GM21723 (cell line): ENCODE measurements around the gene PCGF3.
"Not testable (repeated sequence)": the region's sequence is repeated elsewhere in the genome, so short reads cannot be mapped to it uniquely, and the experiment has no call there.

Source experiments
- ATAC-seq: cut with Tn5 transposase; IDR thresholded peaks from one replicate; pipeline ENCODE4 v1.9.1; 2021; ENCODE audit warnings: mild to moderate bottlenecking, moderate library complexity; ENCODE audit not compliant: unreplicated experiment

PCGF3 gene

DNA sequence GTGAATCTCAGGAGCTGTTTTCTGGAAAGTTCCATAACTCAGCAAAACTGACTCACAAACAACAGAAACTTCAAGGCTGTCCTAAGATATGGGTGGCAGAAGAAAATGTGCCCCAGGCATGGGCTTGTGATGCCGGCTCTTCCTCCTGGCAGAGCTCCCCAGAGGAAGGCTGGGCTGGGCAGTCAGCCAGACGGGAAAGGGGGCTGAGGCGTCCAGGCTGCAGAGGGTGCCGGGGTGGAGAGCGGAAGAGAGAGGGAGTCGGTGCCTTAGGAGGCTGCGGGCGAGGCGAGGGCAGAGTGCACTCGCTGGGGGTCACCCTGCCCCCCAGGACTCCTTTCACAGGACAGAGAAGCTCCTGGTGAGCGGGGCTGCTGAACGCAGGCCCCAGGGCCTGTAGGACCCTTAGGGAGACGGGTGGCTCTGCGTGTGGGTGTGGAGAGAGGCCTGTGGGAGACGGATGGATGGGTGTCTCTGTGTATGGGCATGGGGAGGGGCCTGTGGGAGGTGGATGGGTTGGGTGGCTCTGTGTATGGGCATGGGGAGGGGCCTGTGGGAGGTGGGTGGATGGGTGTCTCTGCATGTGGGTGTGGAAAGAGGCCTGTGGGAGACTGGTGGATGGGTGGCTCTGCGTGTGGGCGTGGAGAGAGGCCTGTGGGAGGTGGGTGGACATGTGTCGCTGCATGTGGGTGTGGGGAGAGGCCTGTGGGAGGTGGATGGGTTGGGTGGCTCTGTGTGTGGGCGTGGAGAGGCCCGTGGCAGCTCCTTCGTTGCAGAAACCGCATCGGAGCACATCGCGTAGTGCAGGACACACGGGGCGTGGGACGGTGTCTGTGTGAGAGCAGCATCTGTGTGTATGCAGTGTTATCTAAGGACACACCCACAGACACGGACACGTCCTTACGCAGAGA, 15.9 kb downstream of the PCGF3 start:
- no peak for ATAC-seq

DNA sequence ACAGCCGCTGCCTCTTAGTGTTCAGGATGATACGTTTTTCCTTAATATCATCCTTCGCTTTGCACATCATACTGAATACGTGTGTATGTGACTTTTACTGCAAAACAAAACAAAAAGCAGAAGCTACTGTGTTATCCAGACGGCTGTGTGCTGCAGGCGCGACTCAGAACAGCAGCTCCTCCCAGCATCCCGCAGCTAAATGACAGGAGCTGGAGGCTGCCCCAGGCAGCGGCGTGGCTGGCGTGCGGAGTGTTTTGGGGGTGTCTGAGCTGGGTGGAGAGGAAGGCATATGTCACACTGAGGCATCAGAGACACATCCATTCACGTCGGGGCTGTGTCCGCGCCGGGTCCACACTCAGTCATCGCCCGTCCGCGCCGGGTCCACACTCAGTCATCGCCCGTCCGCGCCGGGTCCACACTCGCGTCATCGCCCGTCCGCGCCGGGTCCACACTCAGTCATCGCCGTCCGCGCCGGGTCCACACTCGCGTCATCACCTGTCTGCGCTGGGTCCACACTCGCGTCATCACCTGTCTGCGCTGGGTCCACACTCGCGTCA, 16.6 kb downstream of the PCGF3 start:
- ATAC-seq: no peak

DNA sequence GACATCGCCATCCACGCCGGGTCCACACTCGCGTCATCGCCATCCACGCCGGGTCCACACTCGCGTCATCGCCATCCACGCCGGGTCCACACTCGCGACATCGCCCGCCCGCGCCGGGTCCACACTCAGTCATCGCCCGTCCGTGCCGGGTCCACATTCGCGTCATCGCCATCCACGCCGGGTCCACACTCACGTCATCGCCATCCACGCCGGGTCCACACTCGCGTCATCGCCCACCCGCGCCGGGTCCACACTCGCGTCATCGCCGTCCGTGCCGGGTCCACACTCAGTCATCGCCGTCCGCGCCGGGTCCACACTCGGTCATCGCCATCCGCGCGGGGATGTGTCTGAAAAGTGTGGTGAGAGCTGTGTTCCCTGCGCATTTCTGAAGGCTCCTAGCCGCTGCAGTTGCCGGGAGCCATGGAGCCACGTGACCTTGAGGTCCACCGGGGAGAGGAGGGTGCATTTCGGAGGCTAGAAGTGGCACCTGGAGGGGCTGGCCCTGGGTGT, 17.3 kb downstream of the PCGF3 start:
- no peak for ATAC-seq

DNA sequence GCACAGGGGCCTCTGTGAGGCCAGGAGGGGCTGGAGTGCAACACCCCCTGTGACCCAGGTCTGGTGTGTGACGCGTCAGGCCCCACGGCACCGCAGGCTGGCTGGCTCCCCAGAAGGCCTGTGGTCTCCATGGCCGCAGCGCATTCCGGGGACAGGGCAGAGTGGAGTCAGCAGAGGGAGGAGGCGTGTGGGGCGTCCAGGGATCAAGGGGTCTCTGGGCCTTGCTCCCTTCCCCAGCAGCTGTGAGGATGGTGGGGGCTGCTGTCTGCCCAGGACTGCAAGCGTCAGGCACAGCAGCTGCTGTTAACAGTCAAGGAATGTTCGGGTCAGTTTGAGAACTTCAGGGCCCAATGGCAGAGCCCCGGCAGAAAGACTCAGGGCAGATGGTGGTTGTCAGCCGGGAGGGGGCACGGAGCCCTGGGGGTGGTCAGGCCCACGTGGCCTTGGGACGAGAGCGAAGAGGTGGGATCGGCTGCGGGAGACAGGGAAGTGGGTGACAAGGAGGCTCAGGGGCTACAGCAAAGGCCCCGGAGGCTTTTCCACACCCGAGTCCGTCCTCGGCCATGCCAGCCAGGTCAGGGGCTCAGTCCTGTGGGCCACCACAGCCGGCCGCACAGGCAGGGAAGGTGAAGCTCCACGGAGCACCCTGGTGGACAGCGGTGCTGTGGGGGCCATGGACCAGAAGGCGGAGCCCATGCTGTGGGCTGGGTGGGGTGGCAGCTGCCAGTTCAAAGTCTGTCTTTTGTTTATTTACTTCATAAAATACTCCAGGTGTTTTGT, 18.3 kb downstream of the PCGF3 start:
- ATAC-seq: no peak

DNA sequence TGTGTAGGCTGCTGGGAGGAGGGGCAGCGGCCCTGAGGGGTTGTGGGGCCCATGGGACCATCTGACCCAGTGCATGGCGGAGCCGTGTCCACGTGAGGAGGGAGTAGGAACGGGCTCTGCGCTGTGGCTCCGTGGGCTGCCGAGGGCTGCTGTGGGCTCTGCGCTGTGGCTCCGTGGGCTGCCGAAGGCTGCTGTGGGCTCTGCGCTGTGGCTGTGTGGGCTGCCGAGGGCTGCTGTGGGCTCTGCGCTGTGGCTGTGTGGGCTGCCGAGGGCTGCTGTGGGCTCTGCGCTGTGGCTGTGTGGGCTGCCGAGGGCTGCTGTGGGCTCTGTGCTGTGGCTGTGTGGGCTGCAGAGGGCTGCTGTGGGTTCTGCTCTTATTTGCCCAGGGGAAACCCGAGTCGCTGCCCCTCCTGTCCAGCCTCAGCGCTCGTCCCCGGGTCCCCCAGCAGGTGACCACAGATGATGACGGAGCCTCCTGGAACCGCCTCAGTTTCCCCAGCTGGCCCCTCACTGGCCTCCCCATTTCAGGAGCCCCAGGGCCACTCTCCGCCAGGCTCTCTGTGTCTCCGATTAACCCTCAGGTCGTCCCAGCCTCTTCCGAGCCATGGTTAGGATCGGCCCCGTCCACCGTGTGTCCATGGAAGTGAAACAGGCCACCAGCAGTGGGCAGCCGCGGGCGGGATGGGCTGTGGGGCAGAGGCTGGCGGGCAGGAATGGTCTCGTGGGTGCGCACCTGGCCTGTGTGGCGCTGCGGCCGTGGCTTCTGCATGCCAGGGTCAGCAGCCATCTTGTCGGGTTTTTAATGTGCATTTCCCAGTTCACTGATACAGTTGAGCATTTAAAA, 20.0 kb downstream of the PCGF3 start:
- ATAC-seq: no peak

DNA sequence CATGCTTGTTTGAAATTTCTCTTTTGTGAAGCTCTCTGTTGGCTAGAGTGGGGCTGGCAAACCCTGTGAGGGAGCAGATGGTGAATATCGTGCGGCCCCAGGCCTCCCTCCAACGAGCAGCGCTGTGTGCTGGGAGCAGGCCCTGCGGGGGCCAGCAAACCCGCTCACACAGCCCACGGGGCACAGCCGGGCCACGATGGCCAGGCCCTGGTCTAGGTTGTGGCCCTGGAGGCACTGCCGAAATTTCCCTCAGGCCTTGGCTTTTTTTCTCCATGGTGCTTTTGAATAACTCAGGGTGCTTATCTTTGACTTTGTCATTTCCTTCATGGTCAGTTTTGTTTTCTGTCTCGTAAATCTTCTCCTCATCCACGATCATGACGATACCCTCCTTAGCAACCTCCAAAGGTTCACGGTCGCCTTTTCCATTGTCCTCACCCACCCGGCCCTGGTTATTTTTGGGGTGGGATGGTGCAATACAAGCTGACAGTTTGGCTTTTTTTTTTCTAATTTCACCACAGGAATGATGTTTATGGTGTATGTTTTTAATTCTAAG, 20.7 kb downstream of the PCGF3 start:
- ATAC-seq: no peak

DNA sequence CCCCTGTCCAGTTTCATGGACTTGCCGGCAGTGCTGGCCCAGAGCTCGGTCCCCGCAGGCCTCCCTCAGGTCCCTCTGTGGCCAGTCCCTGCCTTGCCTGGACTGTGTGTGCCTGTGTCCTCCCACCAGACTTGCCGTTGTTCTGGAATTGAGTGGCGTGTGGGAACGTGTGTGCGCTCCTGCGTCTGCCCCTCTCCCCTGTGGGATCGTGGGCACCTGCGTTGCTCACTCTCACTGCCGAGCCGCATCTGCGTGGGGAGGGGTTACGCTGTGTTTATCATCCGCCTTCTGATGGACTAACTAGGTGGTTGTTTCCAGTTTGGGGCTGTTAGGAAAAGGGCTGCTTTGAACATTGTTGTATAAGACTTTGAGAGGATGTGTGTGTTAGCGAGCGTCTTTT, 21.2 kb downstream of the PCGF3 start:
- ATAC-seq: no peak

DNA sequence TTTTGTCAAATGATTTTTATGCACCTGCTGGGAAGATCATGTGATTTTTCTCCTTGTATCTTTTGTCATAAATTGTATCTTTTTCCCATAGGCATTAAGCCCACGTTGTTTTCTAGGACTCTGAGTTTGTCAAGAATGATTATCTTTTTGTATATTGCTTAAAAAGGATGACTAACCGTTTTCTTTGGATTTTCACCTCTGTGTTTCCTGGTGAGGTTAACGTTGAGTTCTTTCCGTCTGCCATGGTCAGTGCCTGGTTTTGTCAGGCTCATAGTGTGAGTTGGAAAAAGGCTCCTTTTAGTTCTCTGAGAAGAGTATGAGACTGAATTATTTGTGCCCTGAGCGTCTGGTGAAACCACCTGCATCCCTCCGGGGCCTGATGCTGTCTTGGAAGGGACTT, 21.9 kb downstream of the PCGF3 start:
- ATAC-seq: no peak

DNA sequence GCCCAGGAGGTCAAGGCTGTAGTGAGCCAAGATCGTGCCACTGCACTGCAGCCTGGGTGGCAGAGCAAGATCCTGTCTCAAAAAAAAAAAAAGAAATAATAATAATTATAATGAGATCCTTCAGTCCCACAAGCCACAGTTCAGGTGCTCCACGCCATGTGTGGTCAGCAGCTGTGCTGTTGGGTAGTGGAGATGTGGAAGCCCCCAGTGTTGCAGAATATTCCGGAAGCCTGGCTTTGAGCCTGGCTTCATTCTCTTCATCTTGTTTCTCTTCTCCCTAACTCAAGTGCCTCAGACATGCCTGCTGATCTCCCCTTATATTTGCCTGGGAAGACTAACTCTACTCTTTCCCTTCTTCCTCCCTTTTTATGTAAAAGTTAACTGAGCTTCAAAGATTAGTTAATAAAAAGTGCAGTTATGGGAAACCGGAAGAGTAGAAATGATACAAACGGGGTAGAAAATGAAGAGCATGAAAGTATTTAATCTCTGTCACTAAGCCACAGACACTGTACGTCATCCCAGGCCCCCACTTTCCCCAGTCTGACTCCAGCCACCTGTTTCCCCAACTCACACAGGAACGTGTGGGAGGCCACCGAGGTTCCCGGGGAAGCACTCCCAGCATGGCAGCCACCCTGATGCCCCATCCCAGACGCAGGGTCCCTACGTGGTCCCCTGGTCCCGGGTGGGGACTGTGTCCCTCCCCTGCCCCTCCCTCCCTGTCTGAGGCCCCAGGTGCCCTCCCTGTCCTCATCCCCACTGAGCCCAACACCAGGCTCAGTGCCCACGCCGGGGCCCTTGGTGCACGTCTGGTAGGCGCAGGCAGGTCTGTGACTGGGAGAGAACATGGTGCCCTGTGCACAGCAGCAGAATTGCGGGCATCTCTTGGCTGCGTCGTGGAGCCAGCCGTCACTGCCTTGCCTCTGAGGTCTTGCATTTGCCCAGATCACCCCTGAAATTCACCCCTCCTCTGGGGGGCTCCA, 24.0 kb downstream of the PCGF3 start:
- ATAC-seq: no peak

DNA sequence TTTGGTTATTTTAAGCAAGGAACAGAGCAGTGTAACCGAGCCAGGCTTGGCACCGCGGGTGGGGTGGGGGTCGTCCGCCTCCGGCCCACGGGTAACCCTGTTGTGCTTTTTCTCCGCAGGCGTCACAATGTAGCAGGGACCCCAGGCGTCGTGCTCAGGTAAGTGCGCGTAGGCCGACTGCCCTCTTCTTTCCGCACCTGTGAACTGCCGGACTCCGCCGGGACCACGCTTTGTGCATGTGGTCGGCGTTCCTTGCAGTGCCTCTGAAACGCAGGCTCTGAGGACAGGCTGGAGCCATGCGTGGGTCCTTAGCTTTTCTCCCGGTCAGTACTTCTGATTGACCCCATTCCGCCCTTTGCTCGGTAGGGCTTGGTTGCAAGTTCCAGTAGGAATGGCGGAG, 24.9 kb downstream of the PCGF3 start:
- no peak for ATAC-seq

DNA sequence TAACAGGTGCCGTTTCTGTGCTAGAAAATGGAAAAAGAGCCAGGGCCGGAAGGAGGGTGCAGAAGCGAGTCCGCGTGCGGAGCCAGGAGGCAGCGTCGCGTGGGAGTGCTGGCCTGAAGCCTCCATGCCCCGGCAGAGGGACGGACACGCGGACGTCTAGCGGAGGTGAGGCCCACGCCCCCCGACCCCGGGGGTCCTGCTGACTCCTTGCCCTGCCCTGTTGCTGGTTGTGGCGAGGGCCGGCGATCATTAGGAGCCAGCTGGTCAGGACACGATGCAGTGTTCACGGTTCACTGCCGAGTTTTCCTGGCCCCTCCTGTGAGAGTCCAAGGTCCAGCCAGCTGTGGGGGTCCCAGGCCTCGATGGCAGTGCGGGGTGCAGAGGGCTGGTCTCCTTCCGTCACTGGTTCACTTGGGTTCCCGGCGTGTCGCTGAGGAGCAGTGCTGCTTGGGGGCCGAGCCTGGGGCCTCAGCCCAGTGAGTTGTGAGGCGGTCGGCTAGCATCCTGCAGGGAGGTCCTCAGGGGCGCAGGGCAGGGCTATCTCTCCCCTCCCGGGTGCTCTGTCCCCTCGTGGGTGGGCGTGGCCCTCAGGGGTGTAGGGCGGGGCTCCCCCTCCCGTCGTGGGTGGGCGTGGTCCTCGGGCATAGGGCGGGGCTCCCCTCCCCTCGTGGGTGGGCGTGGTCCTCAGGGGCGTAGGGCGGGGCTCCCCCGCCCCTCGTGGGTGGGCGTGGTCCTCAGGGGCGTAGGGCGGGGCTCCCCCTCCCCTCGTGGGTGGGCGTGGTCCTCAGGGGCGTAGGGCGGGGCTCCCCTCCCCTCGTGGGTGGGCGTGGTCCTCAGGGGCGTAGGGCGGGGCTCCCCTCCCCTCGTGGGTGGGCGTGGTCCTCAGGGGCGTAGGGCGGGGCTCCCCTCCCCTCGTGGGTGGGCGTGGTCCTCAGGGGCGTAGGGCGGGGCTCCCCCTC, 25.6 kb downstream of the PCGF3 start:
- not testable (repeated sequence) for ATAC-seq

DNA sequence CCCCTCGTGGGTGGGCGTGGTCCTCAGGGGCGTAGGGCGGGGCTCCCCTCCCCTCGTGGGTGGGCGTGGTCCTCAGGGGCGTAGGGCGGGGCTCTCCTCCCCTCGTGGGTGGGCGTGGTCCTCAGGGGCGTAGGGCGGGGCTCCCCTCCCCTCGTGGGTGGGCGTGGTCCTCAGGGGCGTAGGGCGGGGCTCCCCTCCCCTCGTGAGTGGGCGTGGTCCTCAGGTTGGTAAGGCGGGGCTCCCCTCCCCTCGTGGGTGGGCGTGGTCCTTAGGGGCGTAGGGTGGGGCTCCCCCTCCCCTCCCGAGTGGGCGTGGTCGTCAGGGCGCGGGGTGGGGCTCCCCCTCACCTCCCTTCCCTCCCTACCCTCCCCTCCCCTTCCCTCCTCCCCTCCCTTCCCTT, 26.3 kb downstream of the PCGF3 start:
- ATAC-seq: not testable (repeated sequence)

DNA sequence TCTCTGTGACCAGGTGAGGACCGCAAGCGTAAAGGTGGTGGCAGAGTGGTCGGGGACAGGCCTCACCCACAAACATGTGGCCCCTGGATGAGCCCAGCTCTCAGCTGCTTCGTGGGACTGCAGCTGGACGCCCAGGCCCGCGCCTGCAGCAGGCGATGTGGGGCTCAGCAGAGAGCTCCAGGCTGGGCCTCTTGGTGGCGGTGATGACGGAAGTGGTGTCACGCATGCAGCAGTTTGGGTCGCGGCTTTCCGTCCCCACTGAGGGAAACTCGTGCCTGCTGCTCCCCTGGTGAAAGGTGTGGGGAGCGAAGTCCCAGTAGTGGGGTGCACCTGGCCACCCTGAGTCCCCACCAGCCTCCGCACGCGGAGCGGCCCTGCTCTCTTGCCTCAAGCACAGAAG, 26.9 kb downstream of the PCGF3 start:
- ATAC-seq: no peak

DNA sequence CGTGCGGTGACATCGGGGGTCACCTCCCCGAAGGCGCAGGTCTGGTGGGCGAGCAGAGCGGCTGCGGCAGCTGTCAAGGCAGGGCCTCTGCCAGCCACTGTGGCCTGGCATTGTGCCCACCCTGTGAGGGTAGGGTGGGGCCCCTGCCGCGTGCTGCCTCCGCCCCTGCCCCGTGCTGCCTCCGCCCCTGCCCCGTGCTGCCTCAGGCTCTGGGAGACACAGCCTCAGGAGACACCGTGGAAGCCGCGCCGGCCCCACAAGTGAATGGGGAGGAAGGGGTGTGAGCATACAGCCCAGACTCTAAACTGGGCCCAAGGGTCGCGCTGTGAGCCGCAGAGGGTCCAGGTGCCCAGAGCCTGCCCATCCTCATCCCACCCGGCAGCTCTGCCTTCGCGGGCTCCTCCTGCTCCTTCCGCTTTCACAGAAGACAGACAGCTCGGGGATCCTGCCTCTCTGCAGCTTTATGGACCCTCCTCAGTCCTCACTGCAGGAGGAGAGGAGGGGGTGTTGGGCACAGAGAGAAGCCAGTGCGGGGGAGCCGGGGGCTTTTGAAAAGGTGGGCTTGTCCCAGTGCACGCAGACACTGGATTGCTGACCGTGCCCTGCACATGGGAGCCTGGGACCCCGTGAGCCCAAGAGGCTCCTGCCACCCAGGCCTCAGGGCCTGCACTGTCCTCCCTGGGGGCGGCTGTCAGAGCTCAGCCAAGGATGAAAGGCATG, 27.4 kb downstream of the PCGF3 start:
- no peak for ATAC-seq

DNA sequence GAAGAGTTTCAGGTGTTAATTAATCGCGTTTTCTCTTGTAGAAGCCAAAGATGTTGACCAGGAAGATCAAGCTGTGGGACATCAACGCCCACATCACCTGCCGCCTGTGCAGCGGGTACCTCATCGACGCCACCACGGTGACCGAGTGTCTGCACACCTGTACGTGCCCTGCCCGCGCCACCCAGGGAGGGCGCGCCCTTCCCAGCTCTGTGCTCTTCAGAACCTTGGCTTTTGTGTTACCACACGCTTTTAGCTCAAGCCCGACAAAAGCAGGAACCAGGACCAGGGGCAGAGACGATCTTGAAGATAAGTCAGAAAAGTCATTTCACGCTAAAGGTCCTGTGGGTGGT, 28.0 kb downstream of the PCGF3 start:
- ATAC-seq: no peak

DNA sequence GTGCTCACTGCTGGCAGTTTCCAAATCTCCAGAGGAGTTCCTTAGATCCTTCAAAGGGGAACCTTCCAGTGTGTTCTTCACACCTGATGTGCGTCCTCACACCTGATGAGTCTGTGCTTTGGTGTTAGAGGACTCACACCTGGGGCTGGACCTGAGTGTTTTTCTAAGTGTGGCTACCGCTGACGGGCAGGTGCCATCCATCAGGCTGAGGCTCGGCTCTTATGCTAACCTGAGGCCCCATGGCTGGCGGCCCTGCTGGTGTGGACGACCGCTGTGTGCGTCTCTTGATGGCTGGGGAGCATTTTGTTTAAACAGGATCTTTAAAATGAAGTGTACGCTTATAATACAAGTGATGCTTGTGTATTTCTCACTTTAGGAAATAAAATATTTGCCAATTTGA, 28.4 kb downstream of the PCGF3 start:
- ATAC-seq: no peak

DNA sequence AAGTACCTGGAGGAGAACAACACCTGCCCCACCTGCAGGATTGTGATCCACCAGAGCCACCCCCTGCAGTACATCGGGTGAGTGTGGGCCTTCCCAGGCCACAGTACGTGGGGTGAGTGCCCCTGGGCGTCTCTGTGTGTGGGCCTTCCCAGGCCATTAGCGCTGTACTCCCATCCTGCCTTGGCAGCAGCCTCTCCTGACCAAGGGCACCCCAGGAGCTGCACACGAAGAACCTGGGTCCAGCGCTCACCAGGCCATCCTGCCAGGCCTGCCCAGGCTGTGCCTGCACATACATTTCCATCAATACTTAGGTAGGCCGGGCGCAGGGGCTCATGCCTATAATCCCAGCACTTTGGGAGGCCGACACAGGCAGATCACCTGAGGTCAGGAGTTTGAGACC, 29.3 kb downstream of the PCGF3 start:
- ATAC-seq: no peak

DNA sequence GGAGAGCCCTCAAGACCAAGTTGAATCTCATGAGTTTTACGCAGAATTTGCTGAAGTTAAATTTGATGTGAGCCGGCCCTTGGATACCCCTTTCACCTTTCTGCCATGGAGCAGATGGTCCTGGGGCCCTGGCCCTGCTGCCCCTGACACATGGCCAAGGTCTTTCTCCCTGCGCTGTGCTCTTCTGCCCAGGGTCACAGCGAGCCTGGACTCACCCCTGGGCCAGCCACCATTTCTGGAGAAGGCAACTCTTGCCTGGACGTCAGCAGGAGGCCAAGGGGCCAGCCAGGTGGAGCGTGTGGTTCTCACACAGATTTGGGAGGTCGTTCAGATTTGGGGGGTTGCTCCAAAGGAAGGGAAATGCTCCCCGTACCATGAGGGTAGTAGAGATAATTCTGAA, 30.0 kb downstream of the PCGF3 start:
- no peak for ATAC-seq
